Activated T-helper 1 cell treated with Interleukin-2 at 50 U/mL for 16 hours (primary cell): ENCODE measurements around the gene HHAT.
"Not testable (repeated sequence)": the region's sequence is repeated elsewhere in the genome, so short reads cannot be mapped to it uniquely, and the experiment has no call there.

Source experiments
- DNase-seq: peaks from one replicate; pipeline ENCODE4 v3.0.0-alpha.2; 2020; ENCODE audit warnings: low read depth

HHAT gene

DNA sequence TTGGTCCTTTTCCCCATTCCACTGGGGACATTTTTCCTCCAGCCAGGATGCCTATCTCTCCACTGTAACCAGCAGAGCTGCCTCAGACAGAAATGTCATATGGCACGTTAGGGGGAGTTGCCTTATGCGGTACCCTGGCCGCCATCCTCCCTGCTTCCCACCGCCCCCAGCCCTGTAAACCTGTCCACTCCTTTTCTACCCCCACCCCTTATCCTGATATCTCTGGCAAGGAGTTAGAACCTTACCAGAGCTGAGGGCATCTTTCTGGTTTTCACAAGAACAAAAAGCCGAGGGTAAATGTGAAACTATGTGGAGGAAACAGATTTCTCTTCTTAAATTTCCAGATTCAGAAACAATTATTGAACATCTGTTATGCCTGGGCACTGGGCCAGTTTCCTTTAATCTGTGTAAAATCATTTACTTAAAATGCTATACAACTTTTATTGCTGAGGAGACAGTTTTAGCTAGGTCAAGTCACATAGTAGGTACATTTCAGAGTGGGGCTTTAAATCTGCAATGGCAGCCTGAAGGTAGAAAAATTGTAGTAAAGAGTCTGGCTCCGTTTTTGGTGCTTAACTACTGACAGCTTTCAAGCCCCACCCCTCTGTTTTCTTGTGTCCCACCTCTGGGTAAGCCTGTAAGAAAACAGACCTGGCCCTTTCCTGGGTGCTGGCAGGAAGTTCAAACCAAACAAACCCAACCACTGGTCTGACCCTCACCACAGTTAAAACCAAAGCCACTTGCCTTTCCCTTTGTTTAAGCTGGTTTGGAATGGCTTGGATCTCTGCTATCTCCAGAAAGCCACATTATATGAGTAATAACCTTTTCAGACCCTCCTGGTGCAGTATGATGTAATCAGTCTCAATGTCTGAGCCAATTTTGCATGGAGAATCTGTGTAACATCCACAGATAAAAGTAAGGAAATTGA lies 319.0 kb downstream of the HHAT start:
- DNase-seq = no peak

- DNase-seq = no peak
Measured at GRCh38 chr1:210648588-210649269, 320.0 kb downstream of the HHAT start.

- no peak for DNase-seq
Measured at GRCh38 chr1:210650403-210650802, 321.7 kb downstream of the HHAT start.

DNA sequence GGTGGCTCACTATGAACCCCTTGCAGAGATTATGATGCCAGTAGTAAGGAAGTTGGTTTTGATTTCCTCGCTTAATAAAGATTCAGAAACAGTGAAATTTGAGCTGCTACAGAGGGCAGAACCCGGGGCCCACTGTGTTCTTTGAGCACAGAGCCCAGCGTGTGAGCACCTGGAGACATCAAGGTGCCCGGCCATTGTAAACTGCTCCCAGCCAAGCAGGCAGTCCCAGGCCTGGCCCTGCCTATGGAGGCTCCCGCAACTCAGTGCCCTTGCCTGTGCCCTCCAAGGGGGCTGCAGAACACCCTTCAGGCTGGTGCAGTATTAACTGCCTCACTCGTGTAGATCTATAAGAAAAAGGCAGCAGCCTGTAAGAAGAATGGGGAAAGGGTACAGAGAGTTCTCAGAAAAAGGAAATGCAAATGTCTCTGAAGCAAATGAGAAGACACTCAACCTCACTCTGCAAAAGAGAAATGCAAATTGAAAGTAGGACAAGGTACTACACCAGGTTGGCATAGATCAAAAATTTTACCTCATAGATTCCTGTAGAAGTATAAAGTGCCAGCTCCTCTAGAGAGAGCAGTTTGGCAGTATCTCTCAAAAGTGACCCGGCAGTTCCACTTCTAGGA lies 323.7 kb downstream of the HHAT start:
- DNase-seq = no peak

DNA sequence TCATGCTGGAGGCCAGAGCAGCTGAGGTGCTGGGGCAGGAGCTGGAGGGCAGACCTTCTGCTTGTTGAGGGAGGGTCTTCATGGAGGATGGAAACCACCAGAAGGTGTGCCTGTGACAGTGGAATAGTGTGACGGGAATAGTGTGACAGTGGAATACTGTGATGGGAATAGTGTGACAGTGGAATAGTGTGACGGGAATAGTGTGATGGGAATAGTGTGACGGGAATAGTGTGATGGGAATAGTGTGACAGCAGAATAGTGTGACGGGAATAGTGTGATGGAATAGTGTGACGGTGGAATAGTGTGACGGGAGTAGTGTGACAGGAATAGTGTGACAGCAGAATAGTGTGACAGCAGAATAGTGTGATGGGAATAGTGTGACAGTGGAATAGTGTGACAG lies 325.1 kb downstream of the HHAT start:
- no peak for DNase-seq

GRCh38 chr1:210654176-210654981 lies 325.7 kb downstream of the HHAT start:
- no peak for DNase-seq

GRCh38 chr1:210655511-210655910 lies 326.8 kb downstream of the HHAT start:
- no peak for DNase-seq

GRCh38 chr1:210657806-210658205 lies 329.1 kb downstream of the HHAT start:
- DNase-seq = no peak

- not testable (repeated sequence) for DNase-seq
Measured at GRCh38 chr1:210661520-210661919, 332.8 kb downstream of the HHAT start.

GRCh38 chr1:210662291-210663050 lies 333.8 kb downstream of the HHAT start:
- no peak for DNase-seq

DNA sequence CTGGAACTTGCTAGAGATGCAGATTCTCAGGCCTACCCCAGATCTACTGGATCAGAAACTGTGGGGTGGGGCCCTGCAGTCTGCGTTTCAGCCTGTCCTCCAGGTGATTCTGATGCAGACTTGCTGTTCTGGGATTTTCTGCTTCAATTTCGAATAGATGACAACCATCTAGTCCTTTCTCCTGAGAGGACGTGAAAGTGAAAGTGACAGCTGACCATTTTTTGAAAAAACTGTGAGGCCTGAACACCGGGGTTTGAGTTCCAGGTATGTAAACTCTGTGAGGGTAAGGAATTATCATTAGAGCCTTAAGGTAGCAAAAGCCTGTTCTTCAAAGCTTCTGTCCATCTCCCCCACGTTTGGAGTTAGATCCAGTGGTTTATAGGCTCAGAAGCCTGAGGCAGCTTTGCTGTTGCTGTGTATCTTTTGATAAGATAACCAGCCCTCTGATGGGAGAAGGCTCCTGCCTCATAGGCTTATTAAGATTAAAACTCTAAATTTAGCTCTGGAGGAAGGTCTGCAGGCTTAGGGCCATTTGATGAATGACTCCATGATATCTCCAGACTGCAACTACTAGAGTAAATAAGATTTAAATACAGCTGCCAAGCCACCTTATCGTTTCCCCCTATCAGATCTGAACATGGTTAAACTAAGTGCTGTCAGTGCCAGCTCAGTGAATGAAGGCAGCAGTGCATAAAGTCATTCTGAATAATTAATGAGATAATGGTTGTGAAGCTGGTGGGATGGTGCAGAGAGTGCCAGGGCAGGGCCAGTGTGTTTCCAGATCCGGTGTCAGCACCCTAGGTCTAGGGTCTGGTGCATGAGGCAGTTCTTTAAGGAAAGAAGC lies 335.2 kb downstream of the HHAT start:
- no peak for DNase-seq

DNA sequence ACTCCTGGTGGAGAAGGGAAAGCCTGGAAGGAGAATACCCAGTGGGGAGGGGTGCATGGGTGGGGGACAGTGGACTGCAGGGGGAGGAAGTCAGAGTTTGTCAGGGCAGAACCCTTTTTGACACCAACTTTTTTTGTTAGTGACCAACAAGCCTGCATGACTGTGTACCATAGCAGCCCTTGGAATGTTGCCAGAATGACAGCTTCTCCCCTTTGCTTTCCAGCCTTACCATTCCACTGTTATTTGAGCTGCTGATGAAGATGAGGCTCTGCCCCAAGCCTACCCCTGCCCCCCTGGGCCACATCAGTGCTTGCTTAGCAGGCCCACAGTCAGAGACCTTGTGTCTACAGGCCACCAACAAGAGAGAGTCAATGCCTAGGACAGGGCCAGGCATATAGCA lies 341.2 kb downstream of the HHAT start:
- DNase-seq = no peak

DNA sequence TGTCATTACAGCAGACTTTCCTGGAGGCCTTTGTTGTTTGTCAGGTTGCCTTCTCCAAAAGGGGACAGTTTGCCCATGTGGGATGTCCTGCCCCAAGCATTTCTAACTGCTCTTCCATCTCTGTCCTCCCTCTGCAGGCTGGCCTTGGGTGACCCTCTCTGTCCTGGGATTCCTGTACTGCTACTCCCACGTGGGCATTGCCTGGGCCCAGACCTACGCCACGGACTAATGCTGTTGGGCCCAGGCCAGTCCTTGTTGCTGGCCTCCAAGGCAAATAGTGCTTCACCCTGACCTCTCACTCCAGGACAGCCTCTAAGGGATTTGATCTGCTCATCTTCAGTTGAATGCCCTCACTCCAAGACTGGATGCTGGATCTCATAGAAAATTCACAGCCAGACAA lies 345.4 kb downstream of the HHAT start:
- no peak for DNase-seq

DNA sequence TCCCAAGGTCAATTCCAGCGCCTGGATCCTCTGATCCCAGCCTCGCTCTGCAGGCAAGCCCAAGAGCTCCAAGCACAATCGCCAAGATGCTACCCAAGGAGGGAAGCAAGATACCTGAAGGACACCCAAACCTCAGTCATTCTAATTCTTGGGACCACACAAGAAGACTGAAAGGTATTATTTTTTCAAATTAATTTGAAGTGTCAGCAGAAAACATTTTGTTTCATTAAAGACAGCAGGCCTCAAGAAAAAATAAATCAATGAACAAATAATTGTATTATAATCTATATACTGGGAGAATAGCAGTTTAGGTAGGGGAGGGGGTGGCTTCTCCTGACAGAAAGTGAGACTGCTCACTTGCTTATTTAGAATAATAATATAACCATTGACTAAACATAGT lies 347.8 kb downstream of the HHAT start:
- DNase-seq = no peak

GRCh38 chr1:210677533-210677932 lies 348.8 kb downstream of the HHAT start:
- DNase-seq = no peak

- no peak for DNase-seq
Measured at GRCh38 chr1:210678306-210678705, 349.6 kb downstream of the HHAT start.

GRCh38 chr1:210681158-210681557 lies 352.5 kb downstream of the HHAT start:
- no peak for DNase-seq

GRCh38 chr1:210683403-210684047 lies 354.8 kb downstream of the HHAT start:
- DNase-seq = no peak

DNA sequence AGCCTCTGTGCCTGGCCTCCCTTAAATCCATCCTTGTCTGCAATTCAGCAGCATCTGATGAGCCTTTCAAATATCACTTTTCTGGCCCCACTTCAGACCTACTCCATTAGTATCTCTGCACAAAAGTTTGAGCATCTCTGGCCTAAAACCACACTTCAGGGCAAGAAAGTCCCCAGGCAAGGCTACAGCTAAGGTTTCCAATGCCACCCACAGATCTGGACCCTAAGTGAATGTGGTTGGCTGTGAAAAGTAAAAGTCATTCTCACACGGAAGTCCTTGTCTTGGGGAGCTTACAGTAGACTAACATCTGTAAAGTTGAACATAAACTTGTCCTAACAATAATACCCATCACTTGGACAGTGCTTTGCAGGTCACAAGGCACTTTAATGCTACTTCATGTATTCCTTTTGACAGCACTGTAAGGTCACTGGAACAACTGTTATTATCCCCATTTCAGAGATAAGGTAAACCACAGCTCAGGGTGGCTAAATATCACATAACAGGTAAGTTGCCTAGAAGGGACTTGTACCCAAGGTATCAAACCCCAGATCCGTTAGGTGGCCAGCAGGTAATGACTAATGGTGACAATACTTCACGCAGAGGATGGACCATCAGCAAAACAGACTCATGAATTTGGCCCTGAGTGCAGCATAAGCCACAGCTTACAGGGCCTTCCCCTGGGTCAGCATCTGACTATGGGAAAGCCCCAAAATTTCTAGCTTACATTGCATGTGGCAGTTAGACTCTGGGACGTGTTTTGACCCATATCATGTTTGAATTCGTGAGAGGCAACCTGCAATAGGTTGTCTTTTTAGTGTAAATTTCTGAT lies 356.0 kb downstream of the HHAT start:
- no peak for DNase-seq
